Rectal smooth muscle tissue (tissue), 1 donor: Measurements from ENCODE around the gene ENOPH1.
"Not testable (repeated sequence)": the region's sequence is repeated elsewhere in the genome, so short reads cannot be mapped to it uniquely, and the experiment has no call there.

Source experiments
- H3K27ac ChIP-seq: one replicate; pipeline ENCODE4 v1.7.0; 2013; ENCODE audit warnings: low read depth, low read length, inconsistent platforms
- H3K27me3 ChIP-seq: one replicate; pipeline ENCODE4 v1.7.0; 2013; ENCODE audit warnings: low read length; ENCODE audit not compliant: control insufficient read depth, insufficient read depth
- H3K36me3 ChIP-seq: one replicate; pipeline ENCODE4 v1.7.0; 2013; ENCODE audit warnings: low read length; ENCODE audit not compliant: control insufficient read depth, insufficient read depth
- H3K4me1 ChIP-seq: one replicate; pipeline ENCODE4 v1.7.0; 2013; ENCODE audit warnings: low read length; ENCODE audit not compliant: control insufficient read depth, insufficient read depth
- H3K4me3 ChIP-seq: one replicate; pipeline ENCODE4 v1.7.0; 2013; ENCODE audit warnings: low read length
- H3K9ac ChIP-seq: one replicate; pipeline ENCODE4 v1.7.0; 2013; ENCODE audit warnings: low read length

Gene ENOPH1

DNA sequence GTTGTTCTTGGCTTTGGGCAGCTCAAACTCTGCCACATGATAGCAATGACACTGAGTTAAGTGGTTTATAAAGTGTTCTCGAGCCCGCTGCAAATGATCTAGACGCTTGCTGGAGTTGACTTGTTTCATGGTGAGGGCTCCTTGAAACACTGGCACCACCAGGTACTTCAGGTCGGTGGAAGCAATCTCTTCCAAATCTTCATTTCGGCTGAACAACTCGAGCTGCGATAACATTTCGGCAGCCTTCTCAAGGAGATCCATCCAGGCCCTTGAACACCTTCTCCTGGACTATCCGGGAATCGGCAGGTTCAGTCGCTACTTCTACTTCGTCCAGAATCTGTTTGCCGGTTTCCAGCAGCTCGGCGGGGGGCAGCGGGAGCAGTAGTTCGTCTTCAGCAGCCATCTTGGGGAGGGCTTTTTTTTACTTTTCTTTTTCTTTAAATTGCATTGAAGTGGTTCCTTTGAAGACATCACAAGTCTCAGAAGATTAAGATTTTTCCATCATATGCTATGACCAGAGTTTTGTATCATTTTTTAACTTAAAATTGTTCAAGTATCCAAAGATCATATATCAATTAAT is 28.1 kb upstream of the ENOPH1 start:
- H3K27me3 ChIP-seq: no peaks in the 10 kb centered on the region
- no peak overlapping the region for H3K4me3 ChIP-seq
- no peaks in the 10 kb centered on the region for H3K36me3 ChIP-seq
- no peaks in the 10 kb centered on the region for H3K4me1 ChIP-seq
- no peak overlapping the region for H3K9ac ChIP-seq
- H3K27ac ChIP-seq: no peak overlapping the region

DNA sequence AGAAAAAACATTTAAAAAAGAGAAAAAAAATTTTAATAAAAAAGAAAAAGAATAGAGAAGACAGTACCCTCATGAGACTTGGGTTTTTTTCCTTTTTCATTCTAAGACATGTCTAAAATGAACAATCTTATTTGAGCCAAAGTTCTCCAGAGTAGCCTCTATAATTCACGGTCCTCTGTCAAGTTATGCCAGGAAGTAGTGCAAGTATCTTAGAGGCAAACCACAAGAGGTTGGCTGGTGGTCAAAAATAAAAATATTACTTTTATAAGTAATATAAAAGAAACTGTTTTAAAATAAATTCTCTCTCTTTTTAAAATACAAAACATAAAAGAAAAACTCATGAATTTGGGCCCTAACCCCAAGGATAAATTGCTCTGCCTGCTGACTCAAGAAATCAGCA is 26.7 kb upstream of the ENOPH1 start:
- no peak overlapping the region for H3K9ac ChIP-seq
- no peak overlapping the region for H3K27ac ChIP-seq
- H3K4me1 ChIP-seq: no peaks in the 10 kb centered on the region
- no peaks in the 10 kb centered on the region for H3K36me3 ChIP-seq
- no peak overlapping the region for H3K4me3 ChIP-seq
- H3K27me3 ChIP-seq: no peaks in the 10 kb centered on the region

DNA sequence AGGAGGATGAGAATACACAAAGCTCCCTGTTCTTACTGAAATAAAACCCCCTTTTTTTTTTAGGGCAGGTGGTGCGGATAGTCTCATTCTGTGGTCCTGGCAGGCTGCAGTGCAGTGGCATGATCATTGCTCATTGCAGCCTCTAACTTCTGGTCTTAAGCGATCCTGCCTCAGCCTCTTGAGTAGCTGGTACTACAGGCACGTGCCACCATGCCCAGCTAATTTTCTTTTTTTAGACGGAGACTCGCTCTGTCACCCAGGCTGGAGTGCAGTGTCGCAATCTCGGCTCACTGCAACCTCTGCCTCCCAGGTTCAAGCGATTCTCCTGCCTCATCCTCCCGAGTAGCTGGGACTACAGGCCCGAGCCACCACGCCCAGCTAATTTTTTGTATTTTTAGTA is 15.3 kb upstream of the ENOPH1 start:
- H3K36me3 ChIP-seq, H3K9ac ChIP-seq, H3K27ac ChIP-seq, H3K27me3 ChIP-seq, H3K4me1 ChIP-seq, H3K4me3 ChIP-seq: not testable (repeated sequence)

DNA sequence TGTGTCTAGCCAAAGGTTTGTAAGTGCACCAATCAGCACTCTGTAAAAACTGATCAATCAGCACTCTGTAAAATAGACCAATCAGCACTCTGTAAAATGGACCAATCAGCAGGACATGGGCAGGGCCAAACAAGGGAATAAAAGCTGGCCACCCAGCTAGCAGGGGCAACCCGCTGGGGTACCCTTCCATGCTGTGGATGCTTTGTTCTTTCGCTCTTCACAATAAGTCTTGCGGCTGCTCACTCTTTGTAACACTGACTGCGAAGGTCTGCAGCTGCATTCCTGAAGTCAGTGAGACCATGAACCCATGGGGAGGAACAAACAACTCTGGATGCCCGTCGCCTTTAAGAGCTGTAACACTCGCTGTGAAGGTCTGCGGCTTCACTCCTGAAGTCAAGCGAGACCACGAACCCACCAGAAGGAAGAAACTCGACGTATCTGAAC is 14.4 kb upstream of the ENOPH1 start:
- no peak overlapping the region for H3K27ac ChIP-seq
- no peaks in the 10 kb centered on the region for H3K27me3 ChIP-seq
- no peak overlapping the region for H3K9ac ChIP-seq
- no peak overlapping the region for H3K4me3 ChIP-seq
- H3K36me3 ChIP-seq: no peaks in the 10 kb centered on the region
- H3K4me1 ChIP-seq: no peaks in the 10 kb centered on the region

DNA sequence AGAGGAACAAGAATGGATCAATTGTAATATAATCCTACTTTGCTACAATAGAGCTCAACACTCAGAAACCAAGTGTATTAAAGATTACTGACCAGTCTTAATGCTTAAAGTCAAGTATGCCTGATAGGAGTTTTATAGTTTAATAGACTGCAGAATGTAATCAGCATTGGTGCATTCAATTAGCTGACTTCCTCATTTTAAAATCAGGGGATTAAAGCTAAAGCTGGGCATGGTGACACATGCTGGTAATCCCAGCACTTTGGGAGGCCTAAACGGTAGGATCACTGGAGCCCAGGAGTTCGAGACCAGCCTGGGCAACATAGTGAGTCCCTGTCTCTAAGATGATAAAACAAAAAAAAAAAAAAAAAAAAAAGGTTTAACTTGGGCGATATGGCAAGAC is 10.9 kb upstream of the ENOPH1 start:
- peaks cover 7% of the 10 kb centered on the region for H3K36me3 ChIP-seq
- no peak overlapping the region for H3K9ac ChIP-seq
- no peak overlapping the region for H3K27ac ChIP-seq
- H3K4me1 ChIP-seq: no peaks in the 10 kb centered on the region
- no peaks in the 10 kb centered on the region for H3K27me3 ChIP-seq
- H3K4me3 ChIP-seq: no peak overlapping the region

DNA sequence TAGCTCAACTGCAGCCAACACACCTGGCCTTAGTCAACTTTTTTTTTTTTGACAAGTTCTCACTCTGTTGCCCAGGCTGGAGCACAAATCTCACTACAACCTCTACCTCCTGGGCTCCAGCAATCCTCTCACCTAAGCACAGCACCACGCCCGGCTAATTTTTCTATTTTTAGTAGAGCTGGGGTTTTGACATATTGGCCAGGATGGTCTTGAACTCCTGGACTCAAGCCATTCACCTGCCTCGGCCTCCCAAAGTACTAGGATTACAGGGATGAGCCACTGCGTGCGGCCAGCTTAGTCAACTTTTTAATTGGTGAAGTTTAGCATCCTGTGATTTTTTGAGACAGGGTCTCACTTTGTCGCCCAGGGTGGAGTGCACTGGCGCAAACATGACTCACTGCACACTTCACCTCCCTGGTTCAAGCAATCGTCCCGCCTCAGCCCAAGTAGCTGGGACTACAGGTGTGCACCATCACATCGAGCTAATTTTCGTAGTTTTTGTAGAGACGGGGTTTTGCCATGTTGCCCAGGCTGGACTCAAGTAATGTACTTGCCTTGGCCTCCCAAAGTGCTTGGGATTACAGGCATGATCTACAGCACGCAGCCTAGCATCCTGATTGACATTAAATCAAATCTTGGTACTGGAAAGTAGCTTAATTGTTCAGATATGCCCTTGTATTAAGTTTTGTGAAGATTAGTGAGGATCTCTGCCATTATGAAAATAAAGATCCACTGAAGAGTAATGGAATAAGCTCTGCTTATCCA is 8.4 kb upstream of the ENOPH1 start:
- H3K4me3 ChIP-seq: no peak overlapping the region
- peaks cover 23% of the 10 kb centered on the region for H3K36me3 ChIP-seq
- peaks cover 8% of the 10 kb centered on the region for H3K4me1 ChIP-seq
- no peaks in the 10 kb centered on the region for H3K27me3 ChIP-seq
- no peak overlapping the region for H3K9ac ChIP-seq
- H3K27ac ChIP-seq: no peak overlapping the region

DNA sequence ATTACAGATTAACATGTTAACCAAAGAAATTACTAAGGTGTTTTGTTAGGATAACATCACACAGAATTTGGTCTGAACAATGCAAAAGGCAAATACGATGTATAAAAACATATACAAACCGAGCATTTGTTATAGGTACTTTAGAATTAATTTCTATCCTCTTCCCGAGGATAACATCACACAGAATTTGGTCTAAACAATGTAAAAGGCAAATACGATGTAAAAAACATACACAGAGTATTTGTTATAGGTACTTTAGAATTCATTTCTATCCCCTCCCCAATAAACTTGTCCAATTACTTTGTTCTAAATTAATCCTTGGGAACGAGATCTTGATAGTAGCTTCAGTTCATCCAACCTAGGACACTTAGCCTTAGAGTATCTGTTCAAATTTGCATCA is 7.8 kb upstream of the ENOPH1 start:
- H3K4me1 ChIP-seq: peaks cover 12% of the 10 kb centered on the region
- H3K4me3 ChIP-seq: no peak overlapping the region
- peaks cover 24% of the 10 kb centered on the region for H3K36me3 ChIP-seq
- H3K9ac ChIP-seq: no peak overlapping the region
- no peak overlapping the region for H3K27ac ChIP-seq
- H3K27me3 ChIP-seq: no peaks in the 10 kb centered on the region

DNA sequence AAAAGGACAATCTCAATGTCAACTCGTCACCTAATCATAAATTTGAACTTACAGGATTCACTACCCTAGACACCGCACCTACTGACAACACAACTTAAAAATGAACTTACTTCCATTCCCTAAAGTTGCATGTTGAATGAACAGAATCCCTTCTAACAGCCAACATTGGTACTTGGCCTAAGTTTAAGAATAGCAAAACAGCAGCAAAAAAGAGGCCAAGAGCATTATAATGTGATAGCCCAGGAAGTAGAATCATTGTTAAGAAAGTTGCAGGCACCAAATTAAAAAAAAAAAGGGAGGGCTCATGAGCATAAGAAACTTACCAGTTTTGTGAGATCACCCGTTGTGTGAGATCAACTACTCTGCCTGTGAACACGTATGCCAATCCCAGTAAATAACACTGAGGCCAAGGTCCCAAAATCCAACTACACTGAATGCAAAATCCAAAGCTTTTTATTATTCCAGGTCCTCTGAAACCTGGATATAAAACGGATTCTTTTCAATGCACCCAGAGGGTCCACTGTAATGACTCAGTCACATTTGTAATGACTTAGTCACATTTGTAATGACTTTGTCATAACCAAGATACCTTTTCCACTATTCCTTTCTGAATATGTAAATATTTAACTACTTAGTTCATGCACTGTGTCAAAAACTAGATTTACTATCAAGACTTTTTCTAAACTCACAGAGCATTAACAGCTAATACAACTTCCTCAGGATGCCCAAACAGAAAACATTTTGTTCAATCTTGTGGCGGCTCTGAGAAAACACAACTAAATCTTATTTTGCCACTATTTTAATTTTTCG is 6.9 kb upstream of the ENOPH1 start:
- Histone ChIP-seq H3K36me3 (peaks cover 25% of the 10 kb centered on the region), H3K27ac (no peak overlapping the region), H3K27me3 (no peaks in the 10 kb centered on the region), H3K9ac (no peak overlapping the region), H3K4me3 (no peak overlapping the region), H3K4me1 (peaks cover 18% of the 10 kb centered on the region)

DNA sequence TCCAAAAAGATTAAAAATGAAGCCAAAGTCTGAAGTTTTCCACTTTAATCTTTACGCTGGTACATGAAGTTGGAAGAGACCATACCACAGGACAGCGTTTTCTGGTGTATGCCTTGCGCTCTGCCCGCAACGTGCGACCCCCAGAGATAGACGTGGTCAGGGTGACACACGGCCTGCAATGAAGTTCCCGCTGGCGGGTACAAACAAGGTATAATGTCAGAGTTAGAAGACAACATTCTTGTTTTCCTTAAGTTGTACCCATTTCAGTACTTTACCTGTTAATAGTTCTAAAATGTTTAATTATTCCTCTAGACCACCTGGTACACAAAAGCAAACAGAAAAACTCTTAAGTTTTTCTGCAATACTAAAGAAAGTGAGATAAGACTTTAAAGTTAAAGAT is 4.9 kb upstream of the ENOPH1 start:
- Histone ChIP-seq H3K27me3 (no peaks in the 10 kb centered on the region), H3K36me3 (peaks cover 27% of the 10 kb centered on the region), H3K4me3 (no peak overlapping the region), H3K4me1 (peaks cover 18% of the 10 kb centered on the region), H3K27ac (no peak overlapping the region), H3K9ac (no peak overlapping the region)

DNA sequence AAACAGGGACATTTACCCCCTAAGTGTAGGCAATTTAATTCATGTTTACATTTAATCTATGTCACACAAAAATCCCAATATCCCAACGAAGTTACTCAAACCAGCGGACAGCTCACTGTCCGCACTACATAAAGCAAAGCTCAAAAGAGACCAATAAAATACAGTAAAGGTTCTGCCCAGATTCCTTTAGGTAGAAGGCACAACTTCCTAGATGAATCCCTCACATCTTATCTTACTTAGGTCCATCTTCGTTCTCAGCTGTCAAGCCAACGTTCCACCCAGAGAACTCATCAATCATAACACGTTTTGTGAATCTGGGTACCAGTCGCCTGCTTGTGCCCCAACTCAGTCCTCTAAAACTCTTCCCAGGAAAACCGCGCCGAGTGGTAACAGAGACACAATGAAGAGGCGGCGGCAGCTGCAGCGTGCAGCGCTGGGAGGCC is 1.8 kb upstream of the ENOPH1 start:
- H3K4me1 ChIP-seq: peaks cover 23% of the 10 kb centered on the region

DNA sequence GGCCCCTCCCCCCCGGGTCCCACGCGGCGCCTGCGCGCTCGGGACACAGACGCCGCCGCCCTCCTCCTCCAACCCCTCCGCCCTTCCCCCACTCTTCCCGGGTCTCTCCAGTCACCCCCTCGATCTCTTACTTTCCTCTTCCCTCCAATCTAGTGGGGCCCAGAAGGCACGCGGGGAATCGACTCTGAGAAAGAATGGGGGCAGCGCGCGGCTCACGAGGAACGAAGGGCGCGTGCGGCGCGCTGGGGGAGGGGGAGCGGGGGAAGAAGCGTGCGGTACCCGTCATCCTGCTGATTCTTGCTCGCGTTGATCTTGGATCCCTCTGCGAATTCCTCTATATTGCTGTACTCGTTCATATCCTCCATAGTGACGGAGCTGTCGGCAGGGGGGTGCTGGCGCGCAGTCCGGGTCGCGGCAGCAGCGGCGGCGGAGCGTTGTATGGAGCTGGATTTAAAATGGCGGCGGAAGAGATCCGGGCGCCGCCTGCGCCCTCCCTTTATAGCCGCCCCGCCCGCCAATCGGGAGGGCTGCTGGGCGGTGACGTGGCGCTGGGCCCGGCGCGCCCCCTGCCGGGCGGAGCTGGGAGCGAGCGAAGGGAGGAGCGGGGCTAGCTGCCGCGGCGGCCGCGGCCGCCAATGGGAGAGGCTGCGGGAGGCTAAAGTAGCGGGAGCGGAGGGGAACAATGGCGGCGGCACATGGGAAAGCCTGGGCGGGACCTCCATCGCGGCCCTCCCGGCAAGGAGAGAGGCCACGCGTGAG is 1.2 kb upstream of the ENOPH1 start:
- Histone ChIP-seq H3K36me3 (peaks cover 23% of the 10 kb centered on the region), H3K4me1 (peaks cover 23% of the 10 kb centered on the region), H3K9ac (peak overlapping the region; percentile 88), H3K4me3 (peak overlapping the region; percentile 98), H3K27ac (peak overlapping the region; percentile 97), H3K27me3 (no peaks in the 10 kb centered on the region)

More for the DNA sequence above, 1.8 kb upstream of the ENOPH1 start:
- Histone ChIP-seq H3K36me3 (peaks cover 25% of the 10 kb centered on the region), H3K27me3 (no peaks in the 10 kb centered on the region), H3K27ac (peak overlapping the region; percentile 97), H3K9ac (peak overlapping the region; percentile 56), H3K4me3 (peak overlapping the region; percentile 98)

DNA sequence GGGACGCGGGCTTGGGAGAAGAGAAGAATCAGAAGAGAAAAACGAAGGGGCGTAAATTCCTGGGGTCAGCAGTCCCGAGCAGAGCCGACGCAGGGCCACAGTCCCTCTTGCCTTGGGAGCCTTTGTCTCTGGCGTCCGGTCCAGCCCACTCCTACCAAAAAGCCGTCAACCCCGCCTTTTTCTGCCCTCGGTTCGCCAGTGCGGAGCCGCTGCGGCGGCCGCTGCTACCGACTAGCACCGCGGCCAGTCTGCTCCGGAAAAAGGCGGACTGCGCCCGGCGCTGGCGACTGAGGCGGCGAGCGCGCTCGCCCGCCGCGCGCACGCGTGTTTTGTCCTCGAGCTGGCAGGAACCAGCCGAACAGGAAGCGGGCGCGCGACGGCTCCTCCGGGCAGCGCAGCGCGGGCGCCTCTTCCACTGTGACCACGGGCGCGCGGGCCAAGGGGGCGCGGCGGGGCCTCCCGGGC is 630 bp upstream of the ENOPH1 start:
- H3K4me1 ChIP-seq: peaks cover 23% of the 10 kb centered on the region
- peak overlapping the region; percentile 79 for H3K9ac ChIP-seq
- H3K27me3 ChIP-seq: no peaks in the 10 kb centered on the region
- H3K36me3 ChIP-seq: peaks cover 17% of the 10 kb centered on the region
- H3K27ac ChIP-seq: peak overlapping the region; percentile 91
- H3K4me3 ChIP-seq: peak overlapping the region; percentile 89
